OCI-M1 (cell line): ENCODE results near the gene IQGAP2.

Source experiments
- DNase-seq: peaks from one replicate; lab custom pipeline; 2025; lab: John Stamatoyannopoulos, UW

IQGAP2 gene

DNA sequence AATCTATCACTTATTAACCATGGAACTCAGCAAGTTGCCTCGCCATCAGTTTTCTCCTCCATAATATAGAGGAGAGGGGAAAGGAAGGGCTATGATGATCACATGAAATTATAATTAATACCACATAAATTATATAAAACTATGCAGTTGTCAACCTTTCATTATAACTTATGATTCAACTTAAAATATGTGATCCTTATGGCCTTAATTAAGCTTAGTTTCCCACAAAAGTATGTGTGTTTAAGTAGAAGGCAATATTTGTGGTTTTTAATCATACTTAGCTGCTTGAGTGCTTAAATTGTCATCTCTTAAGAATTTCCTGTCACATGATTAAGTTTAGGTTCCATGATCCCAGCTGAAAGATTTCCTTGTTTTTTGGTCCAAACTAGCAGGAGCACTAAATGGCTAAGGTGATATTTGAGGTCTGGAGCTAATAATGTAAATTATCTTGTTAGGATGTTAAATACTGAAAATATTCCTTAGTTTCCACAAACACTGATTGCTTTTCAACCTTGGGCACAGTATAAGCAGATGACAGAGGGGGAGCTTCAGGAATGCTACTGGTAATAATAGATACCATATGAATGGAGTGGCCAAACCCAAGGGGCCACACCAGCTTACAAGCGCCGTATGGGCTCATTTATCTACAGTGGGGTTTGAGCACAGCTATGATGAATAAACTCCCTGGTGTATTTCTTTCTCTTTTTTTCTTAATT lies 286.4 kb downstream of the IQGAP2 start:
- no peak for DNase-seq

DNA sequence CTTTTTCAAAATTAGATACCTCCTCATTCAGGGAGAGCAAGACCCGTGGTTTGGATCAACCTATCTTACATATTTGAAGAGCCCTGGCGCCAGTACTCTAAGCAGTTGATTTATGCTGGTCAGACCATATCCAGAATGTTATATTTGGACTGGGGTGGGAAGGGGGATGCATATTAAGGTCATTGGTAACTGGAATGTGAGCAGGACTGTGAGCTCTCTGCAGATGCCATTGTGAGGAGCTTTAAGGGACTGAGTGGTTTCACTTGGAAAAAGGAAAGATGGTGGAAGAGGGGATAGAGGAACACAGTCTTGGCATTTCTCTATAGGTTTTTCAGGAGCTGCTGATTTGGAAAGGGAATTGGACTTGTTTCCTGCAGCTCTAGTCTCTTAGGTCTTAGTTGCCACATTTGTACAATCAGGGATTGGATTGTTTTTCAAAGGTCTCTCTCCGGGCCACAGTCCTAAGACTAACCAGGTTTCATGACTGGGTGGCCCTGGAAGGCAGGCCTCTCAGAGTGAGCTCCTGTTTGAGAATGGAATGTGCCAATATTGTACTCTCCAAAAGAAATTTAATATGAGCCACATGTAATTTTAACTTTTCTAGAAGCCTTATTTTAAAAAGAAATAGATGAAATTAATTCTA lies 287.1 kb downstream of the IQGAP2 start:
- no peak for DNase-seq

DNA sequence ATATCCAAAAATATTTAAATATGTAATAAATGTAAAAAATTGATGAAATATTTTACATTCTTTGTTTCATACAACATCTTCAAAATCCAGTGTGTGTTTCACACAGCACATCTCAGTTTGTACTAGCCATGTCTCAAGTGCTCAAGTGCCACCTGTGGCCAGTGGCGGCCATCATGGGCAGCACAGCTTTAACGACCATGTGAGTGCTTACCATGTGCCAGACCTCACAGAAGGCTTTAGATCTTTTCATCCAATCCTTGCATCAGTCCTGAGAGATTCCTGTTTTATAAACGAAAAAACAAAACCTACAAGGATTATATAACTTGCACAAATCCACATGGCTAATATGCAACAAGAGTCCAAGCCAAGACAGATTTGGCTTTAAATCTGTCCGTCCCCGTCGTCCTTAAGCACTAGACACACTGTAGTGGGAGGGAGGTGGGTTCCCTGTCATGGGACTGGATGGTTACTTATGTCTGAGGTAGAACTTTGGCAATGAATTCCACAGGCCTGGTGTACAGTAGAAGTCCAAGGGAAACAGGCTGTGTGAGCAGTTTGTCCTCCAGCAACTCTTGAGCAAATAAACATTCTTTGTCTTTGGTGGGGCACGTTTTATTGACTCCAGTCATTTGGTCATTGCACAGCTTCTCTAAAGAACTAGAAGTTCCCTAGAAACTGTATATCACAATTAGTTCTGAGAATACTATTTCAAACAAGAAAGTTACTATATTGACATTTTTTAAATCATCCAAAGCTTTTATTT lies 287.8 kb downstream of the IQGAP2 start:
- DNase-seq: no peak

DNA sequence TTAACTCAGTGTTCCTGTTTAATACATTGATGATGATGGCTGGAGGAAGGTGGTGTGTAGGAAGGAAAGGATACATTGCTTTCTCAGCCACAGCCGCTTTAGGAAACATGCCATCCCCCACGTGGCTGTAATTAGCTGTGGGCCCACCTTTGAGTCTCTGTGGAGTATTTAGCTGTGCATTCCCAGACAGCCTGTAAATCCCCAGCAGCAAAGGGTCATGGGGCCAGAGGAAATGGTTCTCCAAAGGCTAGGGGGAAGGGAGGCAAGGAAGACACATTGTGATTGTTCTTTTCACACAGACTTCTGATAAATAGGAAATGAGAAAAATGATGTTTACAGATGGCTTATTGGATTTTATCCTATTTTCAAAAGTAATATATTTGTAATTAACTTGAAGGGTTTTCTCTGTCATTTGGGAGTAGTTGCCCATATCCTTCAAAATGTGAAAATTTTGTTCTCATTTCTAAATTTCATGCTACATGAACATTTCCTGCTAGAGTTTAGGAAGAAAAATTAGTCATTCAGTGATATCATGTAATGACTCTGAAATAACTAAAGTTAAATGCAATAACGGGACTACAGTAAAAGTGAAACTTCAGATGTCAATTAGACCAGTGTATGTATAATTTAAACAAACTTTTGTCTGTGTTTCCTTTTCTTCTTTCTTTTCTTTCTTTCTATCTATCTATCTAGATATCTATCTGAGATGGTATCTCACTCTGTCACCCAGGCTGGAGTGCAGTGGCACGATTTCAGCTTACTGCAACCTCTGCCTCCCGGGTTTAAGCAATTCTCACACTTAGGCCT lies 288.6 kb downstream of the IQGAP2 start:
- no peak for DNase-seq

DNA sequence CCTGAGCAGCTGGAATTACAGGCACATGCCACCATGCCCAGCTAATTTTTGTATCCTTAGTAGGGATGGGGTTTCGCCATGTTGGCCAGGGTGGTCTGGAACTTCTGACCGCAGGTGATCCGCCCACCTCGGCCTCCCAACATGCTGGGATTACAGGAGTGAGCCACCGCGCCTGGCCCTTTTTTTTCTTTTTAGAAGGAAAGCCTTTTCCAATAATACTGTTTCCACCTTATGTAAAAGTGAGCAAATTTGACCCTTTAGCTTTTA lies 289.1 kb downstream of the IQGAP2 start:
- no peak for DNase-seq

DNA sequence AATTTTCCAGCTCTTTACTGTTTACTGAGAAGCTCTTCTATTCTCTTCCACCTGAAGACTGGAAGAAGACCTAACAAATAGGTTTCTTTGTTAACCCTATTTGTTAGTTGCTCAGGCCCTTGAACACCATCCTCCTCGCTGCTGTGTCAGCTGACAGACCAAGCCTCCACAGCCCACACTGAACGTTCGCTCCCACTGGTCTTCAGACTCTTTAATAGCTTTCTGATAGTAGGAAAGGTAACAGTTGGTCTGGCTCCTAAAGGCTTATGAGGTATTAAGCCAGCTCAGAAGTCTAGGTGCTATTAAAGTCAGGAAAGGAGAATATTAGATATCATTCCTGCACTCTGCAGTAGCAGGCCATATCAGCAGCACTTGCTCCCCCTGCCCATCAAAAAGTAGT lies 289.6 kb downstream of the IQGAP2 start:
- DNase-seq: no peak

DNA sequence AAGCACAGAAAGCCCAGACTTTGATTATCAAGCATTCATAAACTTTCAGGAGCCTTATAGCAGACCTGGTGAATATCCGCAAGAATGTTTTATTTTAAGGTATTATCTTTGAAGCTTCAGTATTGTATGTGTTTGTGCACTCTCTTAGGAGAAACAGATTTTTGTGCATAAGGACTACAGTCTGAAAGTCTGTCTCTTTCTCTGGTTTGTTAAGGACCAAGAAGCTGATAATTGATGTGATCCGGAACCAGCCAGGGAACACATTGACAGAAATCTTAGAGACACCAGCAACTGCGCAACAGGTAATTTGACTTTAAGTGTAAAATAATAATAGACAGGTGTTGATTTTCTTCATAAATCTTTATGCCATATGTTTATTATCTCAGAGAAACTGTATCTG lies 290.1 kb downstream of the IQGAP2 start:
- DNase-seq: no peak

DNA sequence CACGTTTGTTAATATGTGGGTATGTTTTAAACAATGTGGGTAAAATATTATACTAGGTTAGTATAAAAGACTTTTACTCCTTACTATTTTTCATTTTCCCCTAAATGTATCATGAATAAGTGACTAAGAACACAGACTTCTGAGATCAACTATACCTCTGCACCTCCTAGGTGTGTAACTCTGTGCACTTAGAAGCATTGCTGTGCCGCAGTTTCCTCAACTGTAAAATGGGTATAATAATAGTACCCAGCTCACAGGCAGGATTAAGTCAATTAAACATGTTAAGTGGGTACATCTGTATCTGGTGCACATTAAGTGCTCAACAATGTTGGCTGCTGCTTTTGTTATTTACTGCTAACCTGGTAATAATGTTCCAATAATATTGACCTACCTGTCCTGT lies 291.2 kb downstream of the IQGAP2 start:
- DNase-seq: no peak

DNA sequence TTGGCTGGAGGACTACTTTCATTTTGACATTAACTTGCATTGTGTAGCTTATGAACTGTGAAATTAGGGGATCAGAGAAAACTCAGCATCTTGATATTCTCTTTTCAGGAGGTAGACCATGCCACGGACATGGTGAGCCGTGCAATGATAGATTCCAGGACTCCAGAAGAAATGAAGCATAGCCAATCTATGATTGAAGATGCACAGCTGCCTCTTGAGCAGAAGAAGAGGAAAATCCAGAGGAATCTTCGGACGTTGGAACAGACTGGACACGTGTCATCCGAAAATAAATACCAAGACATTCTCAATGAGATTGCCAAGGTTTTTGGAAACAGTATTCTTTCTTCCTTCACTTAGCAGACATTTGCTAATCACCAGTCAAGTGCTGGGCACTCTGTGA lies 292.3 kb downstream of the IQGAP2 start:
- DNase-seq: no peak

DNA sequence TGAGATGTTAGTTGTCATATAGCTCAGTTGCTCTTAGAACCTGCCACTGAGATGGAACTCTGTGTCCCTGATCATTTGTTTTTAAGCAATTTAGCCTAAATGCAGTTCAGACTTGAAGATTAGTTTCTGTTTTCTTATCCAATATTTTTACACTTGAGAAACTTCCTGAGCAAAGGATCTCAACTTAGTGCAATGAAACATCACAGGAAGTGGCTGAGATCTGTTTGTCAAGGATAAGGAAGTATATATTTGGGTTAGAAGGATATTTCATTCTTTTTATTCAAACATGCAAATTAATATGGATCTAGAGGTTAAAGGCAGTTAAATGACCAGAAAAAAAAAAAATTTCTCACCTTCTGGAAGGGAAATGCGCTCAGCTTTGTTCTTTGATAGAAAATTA lies 293.2 kb downstream of the IQGAP2 start:
- DNase-seq: peak; percentile 70

DNA sequence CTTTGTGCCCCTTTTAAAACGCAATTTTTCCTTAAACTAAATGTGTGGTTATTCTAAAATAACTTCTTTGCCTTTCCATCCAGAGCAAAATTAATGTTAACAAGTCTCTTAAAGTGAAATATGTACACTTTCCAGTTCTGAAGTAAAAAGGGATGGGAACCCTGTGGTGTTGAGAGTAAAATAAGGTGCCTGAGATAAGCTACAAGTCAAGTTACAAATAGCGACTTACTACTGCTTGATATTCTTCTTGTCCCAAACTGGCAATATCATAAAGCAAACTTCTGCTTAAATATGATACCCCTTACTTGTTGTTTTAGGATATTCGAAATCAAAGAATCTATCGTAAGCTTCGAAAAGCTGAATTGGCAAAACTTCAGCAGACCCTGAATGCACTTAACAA lies 294.6 kb downstream of the IQGAP2 start:
- DNase-seq: peak; percentile 39

DNA sequence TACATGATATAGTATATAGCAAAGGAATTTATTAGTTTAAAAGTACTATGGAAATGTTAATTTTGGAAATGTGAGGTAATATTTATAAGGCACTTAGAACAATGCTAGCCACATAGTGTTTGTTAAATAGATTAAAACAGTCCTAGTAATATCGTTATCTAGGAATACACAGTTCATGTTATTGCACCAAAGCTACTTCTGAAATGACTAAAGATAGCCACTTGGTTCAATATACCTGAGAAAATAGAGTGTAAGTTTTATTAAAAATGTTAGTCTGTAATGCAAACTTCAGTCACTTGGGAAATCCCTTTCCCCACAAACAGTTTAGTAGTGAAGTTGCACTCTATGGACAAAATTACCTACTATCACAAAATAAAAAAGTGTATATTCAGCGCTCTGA lies 297.5 kb downstream of the IQGAP2 start:
- no peak for DNase-seq

DNA sequence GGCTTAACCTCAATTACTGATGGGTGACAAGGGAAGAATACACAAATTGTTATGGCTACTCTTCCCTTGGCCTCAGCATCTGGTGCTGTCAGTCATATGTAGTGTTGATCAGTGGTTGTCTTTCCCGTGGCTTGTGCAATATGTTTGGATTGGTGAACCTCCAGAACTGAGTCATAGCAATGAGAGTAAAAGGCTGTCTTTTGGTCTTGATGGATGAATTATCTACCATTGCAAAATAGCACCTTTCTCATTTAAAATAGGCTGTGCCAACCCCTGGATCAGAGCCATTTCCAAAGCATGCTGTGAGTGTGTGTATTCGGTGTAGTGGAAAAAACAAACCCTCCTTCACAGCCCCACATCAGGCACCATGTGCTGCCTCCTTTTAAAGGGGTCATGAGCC lies 298.2 kb downstream of the IQGAP2 start:
- no peak for DNase-seq

DNA sequence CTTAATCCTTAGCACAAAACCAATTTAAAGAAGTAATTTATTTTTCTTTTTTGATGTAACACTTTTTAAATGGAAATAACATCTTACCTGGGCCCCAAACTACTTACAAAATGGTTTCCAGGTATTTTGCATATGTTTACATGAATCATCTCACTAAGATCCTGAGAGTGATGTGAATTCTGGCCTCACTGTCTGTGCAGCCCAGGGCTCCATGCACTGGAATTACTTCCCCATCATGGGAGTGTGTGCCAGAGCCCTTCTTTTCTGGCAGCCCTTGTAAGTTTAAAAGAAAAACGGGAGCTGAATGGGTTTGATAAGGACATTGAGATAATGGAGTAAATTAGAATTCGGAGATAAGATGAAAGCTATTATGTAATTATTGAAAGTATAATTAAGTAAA lies 300.6 kb downstream of the IQGAP2 start:
- no peak for DNase-seq

DNA sequence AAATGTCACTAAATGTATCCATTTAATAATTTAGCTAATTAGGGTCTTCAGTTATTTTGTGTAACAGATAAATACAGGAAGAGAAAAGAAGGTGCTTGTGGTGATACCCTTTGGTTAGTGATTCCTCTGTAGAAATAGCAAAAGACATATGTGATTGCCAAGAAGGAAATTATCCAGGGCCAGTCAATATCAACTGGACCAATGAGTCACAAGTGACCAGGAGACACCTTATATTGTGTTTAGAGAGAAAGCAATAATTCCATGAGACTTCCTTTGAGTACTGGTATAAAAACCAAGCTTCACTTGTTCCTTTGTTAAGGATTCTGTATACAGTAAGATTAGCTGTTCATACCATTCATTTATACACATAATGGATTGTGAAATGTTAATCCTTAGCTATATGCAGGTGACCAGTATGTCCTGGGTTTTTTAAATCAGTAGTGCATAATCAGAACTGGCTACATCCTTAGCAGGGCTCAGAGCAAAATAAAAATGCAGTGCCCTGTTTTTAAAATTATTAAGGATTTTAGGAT lies 301.1 kb downstream of the IQGAP2 start:
- DNase-seq: no peak

DNA sequence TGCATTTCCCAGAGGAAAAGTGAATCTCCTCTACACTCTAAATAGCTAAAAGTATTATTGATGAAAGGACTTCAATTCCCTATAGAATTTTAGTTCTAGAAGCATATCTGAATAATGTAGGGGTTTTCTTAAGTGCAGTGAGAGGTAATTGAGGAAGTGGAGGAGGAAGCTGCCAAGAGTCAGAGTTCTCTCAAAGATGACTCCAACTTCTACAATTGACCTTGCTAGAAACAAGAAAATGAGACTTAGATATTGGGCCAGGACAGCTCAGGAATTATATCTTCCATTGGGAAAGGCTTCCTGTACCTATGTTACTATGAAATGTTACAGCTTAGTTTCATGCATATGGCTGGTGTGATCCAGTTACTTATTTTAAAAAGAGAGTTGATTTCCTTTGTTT lies 302.5 kb downstream of the IQGAP2 start:
- peak; percentile 65 for DNase-seq

DNA sequence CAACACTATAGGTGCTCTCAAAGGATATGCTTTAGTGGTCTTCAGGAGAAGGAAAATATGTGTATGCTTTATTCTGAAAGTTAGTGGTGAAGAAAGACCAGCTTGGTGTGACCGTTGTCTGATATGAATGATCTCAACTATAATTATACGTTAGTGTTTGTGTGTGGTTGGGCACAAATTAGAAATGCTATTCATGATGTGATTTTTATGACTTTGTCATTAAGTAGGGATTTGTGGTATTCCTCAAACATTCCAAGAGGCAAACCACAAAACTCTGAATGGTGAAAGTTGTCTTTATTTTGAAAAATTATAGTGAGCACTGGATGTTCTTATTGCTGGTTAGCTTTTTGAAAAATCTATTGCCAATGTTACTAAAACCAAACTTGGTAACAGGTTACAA lies 306.7 kb downstream of the IQGAP2 start:
- DNase-seq: no peak

DNA sequence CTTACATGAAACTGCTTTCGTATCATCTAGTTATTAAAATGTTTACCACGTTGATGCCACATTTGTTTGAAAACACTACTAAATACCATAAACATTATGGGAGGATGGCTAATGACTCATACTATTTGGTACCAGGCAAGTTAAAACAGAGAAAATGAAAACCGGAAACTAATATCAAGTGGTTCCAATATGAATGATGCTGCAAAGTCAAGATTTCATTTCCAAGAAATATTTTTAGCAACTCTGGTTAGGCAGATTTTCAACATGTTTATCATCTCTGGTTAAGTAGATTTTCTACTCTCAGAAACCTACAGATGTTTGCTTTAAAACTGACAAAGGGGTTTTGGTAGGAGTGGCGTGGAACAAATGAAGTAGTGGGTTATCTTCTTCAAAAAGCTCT lies 307.9 kb downstream of the IQGAP2 start:
- no peak for DNase-seq

DNA sequence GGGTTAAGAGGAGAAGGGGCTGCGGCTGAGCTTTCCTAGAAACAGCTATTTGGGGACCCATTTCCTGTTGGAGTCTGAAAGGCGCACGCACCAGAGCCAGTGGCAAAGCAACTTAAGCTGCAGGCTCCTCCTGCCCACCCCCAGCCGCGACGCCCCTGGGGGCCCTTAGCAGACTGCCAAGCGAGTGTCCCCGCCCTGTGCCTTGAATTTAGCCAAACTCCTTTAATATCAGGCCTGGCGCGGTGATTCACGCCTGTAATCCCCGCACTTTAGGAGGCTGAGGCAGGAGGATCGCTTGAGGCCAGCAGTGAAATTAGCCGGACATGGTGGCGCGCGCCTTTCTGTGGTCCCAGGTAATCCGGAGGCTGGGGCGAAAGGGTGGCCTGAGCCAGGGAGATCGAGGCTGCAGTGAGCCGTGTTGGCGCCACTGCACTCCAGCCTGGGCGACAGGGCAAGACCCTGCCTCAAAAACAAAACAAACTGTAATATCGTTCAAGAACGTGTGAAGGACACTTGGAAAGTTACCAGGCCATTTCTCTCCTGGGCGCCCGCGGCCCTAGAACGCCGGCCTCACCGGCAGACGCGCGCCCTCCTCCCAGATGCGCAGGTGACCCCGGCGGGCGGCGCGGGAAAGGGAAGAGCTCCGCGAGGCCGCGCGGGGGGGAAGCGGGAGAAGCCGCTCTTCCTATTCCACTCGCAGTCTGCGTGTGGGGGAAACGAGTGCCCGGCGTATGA lies 311.8 kb downstream of the IQGAP2 start:
- DNase-seq: peak; percentile 87

DNA sequence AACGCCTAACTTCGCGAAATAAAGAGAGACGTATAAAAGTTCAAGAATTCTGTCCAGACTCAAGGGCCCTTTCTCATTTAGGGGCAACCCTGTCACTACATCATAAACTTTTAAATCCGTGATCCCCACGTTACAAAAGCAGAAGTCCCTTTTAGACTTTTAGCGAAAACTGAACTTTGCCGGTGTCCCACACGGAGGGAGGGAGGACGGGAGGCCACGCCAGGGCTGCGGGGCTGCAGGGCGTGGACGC lies 312.3 kb downstream of the IQGAP2 start:
- DNase-seq: peak; percentile 81

DNA sequence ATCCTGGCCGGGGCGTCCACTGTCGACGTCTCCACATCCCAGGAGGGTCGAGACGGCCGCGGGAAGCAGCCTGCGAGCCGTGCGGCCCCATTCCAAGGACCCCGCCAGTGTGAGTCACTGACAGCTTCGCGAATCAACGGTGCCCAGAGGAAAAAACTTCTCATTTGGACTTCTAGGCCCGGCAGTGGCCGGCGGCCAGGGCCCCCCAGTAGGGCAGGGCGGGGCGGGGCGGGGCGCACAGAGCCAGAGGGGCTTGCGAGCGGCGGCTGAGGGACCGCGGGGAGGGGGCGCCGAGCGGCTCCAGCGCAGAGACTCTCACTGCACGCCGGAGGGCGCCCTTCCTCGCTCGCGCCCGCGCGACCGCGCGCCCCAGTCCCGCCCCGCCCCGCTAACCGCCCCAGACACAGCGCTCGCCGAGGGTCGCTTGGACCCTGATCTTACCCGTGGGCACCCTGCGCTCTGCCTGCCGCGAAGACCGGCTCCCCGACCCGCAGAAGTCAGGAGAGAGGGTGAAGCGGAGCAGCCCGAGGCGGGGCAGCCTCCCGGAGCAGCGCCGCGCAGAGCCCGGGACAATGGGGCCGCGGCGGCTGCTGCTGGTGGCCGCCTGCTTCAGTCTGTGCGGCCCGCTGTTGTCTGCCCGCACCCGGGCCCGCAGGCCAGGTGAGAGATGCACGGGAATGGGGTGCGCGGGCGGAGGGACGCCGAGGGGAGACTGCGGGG lies 312.8 kb downstream of the IQGAP2 start, which contains the start of gene F2R:
F2R (plus strand) TSS at position 391 of the 720 bp plus-strand sequence; CDS start at position 573, 182 bp downstream.
- DNase-seq: peak; percentile 81
